Cortex of kidney (tissue), 1 donor: ENCODE data around the gene XDH.

Source experiments
- DNase-seq: peaks from one replicate; lab custom pipeline; 2025; lab: John Stamatoyannopoulos, UW

XDH gene

GRCh38 chr2:31331156-31331555 lies 83.4 kb downstream of the XDH start:
- DNase-seq, result no peak

DNA sequence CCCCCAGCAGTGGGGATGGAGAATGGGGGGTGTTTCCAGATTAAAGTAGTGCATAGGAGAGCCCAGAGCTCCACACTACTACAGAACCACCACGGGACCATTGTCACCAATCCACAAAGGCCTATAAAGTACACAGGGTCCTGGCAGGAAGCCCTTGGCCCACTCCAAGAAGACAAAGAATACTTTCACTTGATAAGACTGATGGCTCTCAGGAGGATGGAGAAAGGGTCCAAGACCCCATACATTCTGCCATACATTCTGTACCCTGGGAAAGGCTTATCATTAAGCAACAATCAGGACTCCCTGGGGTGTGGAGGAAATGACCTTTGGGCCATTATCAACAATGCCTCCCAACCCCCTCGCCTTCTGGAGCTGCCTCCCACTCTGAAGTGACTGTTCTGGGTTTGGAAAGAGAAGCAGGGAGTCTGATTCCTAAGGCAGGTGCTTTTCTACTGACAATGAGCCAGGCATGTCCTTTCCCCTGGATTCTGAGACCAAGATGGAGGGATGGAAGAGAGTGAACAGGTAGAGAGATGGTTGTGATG lies 85.4 kb downstream of the XDH start:
- DNase-seq, result no peak

GRCh38 chr2:31328026-31328425 lies 86.5 kb downstream of the XDH start:
- DNase-seq, result no peak

DNA sequence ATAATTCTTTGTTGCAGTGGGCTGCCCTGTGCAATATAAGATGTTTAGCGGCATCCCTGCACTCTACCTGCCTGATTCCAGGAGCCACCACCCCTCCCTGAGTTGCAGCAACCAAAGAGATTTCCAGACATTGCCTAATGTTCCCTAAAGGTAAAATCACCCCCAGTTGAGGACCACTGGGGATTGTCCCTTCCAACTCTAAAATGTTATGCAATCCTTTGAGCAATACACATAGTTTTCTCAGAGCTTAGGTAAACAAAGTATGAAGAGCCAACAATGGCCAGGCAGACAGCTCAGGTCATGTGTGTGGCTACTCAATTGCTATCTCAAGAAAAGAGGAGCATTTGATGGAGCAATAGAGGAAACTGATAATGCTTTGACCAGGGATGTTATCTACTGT lies 87.0 kb downstream of the XDH start:
- DNase-seq, result no peak

GRCh38 chr2:31324016-31324633 lies 90.4 kb downstream of the XDH start:
- DNase-seq, result no peak

- no peak for DNase-seq
Observed at GRCh38 chr2:31322371-31322770, 92.2 kb downstream of the XDH start.

GRCh38 chr2:31319406-31320175 lies 95.0 kb downstream of the XDH start:
- DNase-seq, result no peak

DNA sequence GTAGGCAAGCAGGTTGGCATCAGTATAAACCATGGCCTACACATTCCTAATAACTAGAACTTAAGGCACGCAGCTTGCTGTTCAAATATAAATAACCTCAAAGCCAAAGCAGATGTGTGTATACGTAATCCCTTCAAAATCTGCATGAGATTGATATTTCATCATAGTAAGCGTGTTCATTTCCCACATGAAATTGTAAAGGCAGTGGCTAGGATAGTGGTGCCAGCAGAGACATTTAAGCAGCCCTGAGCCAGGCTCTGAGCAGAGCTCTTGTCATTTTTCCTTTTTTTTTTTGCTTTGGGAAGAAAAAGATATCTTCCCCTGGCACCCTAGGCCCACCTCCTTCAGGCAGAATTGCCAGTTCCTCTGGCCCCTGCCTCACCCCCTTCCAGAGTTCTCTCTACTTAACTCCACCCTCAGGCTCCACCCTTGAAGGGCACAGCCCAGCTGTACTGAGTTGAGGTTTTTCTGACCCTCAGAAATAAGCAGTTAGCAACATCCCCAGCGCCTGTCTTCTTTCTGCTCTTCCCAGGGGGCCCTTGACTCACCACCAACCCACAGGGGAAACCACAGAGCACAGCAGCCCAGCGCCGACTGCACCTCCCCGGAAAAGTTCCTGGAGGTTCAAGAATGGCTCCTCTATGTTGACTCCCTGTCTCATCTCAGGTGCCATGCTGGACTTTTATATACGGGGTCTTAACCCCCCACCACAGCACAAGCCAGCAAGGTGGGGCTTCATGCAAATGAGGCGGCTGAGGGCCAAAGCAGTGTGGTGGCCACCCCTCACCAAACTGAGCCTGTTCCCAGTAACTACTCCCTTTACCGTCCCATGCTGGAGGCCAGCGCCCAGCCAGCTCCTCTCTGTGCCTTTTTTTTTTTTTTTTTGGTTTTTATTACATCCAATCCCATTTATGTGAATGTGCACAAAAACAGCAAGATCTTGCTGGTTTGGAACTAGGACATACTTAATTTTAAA lies 95.9 kb downstream of the XDH start:
- DNase-seq, result no peak

DNA sequence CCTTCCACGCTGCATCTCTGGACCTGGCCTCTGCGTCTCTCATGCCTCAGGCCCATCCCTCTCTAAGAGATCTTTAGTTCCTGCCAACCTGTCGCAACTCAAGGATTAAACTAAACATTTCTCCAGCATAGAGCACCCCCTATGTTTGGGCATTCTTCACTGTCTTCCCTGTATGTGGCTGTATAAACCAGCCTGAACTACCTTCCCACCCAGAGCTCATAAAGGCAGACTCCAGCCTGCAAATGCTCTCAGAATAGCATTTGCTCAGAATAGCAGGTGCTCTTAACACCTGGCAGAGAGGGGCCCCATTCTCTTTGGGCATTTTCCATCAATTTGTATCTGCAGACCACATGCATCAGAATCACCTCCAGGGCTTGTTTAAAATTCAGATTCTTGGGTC lies 97.1 kb downstream of the XDH start:
- no peak for DNase-seq

GRCh38 chr2:31314761-31315160 lies 99.8 kb downstream of the XDH start:
- no peak for DNase-seq

DNA sequence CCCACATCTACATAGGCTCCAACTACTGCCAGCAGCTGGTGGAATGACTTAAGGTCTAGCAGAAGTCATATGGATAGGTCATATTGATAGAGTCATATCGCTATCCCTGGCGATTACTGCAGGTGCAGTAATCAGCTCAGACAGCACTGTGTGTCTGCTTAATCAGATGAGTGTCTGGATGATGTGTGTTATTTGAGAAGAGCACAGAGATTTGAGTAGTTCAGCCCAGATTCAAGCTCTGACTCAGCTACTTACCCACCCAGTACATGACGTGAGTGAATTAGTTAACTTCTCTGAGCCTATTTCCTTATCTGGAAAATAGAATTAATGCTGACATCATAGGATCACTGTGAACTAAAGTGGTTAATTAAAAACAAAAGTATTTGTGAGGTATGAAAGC lies 101.6 kb downstream of the XDH start:
- no peak for DNase-seq

GRCh38 chr2:31304816-31305215 lies 109.7 kb downstream of the XDH start:
- DNase-seq, result no peak

DNA sequence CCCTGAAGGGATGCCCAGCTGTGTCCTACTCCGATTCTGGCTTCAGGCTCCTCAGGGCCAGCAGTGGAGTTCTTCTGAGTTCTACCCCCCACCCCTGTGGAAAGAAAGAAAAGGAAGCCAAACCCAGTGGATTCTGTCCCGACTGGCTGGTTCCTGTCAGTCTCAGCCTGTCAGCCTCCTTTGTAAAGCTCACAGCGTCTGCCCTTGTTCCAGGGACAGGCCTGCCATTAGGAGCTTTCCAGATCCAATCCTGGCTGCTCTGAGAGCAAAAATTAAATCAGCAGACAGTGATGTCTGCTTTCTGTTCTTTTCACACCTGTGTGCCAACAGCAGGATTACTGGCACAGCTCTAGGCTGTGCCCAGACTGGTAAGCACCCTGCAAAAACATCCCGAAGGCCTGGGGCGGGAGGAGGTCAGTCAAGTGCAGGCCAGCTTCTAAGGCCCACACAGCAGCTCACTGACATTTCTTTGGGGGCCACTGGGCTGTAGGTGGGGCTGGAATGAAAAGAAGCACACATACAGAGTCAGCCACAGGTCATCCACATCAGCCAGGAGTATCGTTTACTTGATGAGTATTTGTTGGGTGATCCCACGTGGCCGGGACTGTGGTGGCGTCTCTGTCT lies 111.5 kb downstream of the XDH start:
- no peak for DNase-seq

GRCh38 chr2:31300309-31300708 lies 114.2 kb downstream of the XDH start:
- no peak for DNase-seq

DNA sequence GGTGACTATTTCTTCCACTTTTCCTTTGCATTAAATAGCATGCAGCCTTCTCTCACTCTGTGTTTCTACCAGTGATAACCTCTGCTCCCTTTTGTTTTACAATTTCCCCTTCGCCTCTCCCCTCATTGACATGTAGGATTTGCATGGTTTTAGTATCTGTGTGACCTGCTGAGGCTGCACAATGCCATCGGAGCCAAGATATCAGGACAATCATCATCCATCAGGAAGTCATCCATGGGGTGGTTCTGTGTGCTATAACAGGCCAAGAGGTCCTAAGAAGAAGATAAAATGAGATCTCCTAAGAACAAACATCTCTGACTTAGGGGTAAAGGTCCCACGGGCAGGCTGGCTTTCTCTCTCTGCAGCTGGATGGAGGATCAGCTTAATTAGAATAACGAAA lies 115.0 kb downstream of the XDH start:
- no peak for DNase-seq

DNA sequence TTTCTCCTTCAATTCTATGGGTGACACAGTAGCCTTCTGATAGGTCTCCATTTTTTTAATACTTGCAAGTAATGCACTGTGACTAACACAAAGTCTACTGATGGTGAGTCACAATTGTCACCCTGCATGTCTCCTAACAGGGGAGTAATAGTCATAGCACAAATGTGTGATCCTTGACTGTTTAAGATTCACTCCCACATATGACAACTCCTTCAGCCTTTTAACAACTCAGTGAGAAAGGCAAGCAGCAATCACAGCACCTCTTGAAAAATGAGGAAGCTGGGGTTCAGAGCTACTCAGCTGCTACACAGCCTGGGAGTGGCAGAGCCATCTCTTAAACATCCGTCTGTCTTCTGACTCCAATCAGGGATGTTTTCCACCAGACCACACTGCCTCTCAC lies 116.8 kb downstream of the XDH start:
- no peak for DNase-seq

DNA sequence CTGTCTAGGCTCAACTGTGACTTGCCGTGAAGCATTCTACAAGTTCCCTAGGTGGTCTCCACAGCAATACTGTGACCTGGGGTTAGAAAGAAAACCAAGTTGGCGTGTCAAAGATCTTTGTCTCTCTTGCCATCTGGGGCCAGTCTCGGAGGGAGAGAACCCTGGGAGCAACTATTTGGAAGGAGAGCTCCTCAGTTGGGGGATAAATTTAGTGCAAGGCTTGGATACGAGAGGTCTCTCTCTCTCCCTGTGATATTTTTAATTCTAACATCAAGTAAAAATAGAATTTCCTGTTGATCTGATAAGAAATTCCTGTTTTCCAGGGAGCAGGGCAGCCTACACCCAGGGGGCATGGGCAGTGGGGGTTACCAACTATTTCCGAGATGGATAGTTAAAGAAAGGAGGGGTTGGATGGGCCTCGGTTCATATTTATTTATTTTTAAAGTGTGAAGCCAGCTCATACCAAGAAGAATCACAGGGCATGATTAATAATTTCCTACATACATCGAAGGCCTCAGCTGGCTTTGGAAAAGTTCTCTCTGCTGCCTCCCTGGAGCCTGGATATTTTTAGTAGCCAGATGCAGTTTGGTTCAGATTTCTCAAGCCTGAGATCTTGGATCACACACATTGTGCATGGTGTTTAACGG lies 117.8 kb downstream of the XDH start:
- DNase-seq, result no peak

DNA sequence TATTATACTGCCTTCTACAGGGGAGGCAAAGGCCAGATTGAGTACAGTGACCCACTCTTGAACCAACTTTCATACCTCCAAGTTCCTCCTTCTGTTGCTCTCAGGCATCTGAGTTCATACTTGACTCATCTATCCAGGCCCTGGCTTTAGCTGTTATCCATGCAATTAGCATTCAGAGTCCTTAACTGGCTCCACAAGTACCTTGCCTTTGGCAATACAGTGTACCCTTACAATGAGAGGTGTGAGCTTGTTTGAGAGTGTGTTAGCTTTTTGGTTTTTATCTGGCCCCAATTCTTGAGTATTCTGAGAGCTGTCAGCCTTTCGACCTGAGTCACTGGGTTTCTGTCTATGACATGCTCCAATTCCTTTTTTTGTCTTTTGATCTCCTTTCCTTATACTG lies 120.3 kb downstream of the XDH start:
- DNase-seq, result no peak

GRCh38 chr2:31287654-31288053 lies 126.9 kb downstream of the XDH start:
- DNase-seq, result no peak

DNA sequence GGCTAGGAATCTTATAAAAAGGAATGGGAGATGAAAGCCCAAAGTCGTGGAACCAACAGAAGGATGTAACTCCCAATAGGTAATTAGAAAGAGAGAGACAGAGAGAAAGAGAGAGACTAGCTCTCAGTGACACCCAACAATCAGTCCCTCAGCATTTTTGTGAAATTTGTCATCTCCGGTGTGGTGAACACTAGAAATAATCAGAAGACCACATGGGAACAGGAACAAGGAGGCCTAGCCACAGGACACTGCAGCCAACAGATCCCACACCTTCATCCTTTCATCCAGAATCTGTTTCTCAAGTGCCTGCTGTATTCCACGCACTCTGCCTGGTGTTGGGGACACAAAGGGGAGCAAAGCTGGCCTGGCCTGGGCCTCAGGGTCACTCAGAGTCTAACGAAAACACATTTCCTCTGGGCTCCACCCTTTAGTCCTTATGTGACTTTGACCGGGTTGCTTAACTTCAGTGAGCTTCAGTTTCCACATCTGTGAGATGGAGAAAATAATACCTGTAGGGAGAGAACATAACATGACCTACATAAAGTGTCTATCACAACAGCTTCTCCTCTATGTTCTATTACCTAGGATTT lies 127.5 kb downstream of the XDH start:
- no peak for DNase-seq

GRCh38 chr2:31286230-31286629 lies 128.3 kb downstream of the XDH start:
- DNase-seq, result no peak
